Adrenal gland (tissue), 5 donors: Measurements from ENCODE around the gene ITGB6.

Experiments used
- CTCF ChIP-seq, 6 experiments: fragments of 450-650 bp in 4 of 6; fragments of 200-600 bp in 2 of 6; sonication (generic) in 1 of 6; IDR thresholded peaks; 1 replicate in 5 of 6; 2 replicates in 1 of 6; pipeline versions ENCODE4 v1.5.1 to v1.8.0; 2016 to 2021; ENCODE audit warnings: antibody characterized with exemption in 6 of 6, mild to moderate bottlenecking in 2 of 6, moderate library complexity in 1 of 6
- POLR2A ChIP-seq, 2 donors: fragments of 450-650 bp; IDR thresholded peaks; one replicate each; pipeline ENCODE4 v1.6.1; 2017; ENCODE audit warnings: antibody characterized with exemption in 2 of 2, mild to moderate bottlenecking in 2 of 2, moderate library complexity in 1 of 2
- donor health status: DM: no; HTN: no; CAD: no.

- TF ChIP-seq CTCF (IDR thresholded peaks at IDR 0.05) (no peak), POLR2A (IDR thresholded peaks at IDR 0.05) (peak in 1 of 2 donors; percentile 8)
Measured at GRCh38 chr2:160062292-160063005, 137.6 kb downstream of the ITGB6 start, which contains the start of gene PLA2R1.
